NK-92 (cell line): ENCODE results near the gene ITLN1.
"Not testable (repeated sequence)": the region's sequence is repeated elsewhere in the genome, so short reads cannot be mapped to it uniquely, and the experiment has no call there.

ENCODE experiments used
- DNase-seq: peaks from one replicate; lab custom pipeline; 2025; ENCODE audit not compliant: unreplicated experiment; lab: John Stamatoyannopoulos, UW

ITLN1 gene

DNA sequence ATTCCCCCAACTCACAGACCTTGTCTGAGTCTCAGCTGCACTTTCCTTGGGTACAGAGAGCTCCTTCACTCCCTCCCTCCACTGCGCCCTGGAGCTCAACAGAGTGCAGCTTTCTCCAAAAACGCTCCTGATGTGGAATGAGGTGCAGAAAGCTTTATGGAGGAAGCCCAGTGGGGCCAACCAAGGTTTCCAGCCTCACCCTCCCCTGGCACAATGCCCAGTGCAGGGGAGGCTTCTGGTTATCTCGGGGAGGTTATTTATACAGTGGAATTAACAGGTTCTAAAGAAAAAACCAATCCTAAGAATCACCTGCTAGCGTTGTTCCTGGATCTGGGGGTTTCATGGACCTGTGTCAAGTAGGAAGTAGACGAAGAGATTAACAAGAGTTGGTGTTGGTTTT, at the start of gene ITLN1:
TSS of gene ITLN1 (minus strand) at position 139 of the 400 bp plus-strand sequence. CDS start 303 bp downstream, outside the sequence.
- DNase-seq: no peak

DNA sequence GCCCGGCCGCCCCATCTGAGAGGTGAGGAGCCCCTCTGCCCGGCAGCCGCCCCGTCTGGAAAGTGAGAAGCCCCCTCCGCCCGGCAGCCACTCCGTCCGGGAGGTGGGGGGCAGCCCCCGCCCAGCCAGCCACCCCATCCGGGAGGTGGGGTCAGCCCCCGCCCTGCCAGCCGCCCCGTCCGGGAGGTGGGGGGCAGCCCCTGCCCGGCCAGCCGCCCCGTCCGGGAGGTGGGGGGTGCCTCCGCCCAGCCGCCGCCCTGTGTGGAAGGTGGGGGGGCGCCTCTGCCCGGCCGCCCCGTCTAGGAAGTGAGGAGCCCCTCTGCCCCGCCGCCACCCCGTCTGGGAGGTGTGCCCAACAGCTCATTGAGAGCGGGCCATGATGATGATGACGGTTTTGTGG, 48.3 kb upstream of the ITLN1 start:
- DNase-seq: not testable (repeated sequence)

DNA sequence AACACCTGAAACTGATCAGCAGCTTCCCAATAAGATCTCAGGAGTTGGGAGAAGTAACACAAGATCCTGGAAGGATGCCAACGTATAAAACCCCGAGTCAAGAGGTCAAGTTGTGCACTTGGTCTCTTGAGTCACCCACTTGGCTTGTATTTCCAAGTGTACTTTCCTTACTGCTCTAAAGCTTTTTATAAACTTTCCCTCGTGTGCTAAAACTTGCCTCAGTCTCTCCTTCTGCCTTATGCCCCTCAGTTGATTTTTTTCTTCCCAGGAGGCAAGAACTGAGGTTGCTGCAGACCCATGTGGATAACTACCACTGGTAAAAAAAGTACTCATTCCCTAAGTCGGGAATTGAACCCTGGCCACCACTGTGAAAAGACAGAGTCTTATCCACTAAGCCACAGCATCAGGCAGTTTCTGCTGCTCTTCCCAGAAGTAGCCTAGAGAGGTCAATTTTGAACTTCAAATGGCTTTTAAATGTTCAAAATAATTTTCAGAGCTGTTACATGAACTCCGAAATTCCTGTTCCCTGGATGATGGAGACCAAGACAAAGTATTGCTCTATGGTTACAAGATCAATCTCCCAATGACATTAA, 40.8 kb upstream of the ITLN1 start:
- no peak for DNase-seq

DNA sequence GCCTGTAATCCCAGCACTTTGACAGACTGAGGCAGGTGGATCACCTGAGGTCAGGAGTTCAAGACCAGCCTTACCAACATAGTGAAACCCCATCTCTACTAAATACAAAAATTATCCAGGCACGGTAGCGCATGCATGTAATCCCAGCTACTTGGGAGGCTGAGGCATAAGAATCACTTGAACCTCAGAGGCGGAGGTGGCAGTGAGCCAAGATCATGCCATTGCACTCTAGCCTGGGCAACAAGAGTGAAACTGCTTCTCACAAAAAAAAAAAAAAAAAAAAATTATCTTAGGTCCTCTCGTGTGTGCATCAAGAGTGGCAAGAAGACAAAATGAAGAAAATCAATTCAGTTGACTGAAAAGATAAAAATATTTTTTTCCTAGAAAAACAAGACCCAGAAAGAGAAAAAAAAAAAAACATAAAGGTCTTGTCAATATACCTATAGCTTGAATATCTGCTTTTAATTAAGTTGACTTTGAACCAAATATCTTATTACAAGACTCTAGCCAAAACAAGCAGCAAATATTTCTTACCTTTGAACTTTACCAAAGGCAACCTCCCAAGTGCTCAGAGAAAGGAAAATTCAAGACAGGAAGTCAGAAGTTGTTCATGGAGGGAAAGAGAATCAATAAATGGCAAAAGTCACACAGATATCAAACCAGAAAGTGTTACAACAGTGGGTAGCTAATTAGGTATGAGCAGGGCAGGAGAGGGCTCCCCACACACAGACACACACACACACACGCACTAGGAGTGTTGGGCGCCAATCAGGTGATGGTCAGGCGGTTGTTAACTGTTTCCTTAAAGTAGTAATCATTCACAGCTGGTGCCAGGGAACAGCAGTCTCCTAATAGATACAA, 40.0 kb upstream of the ITLN1 start:
- DNase-seq: no peak

DNA sequence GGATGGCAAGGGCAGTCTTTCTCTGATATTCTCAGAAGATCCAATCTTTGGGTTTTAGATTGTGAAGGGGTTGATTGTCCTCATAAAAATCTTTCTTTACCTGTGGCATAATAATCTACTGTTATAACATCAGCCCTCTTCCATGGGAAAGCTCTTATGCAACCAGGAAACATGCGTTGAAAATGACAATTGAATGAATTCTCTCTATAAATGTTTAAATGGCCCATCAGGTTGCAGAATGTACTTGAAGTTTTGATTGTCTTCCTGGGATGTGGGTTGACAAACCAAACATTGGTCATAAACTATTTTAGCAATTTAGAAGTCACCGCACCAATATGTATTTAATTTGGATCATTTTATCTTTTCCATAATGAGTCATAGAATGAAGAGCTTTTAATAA, 31.7 kb upstream of the ITLN1 start:
- no peak for DNase-seq

DNA sequence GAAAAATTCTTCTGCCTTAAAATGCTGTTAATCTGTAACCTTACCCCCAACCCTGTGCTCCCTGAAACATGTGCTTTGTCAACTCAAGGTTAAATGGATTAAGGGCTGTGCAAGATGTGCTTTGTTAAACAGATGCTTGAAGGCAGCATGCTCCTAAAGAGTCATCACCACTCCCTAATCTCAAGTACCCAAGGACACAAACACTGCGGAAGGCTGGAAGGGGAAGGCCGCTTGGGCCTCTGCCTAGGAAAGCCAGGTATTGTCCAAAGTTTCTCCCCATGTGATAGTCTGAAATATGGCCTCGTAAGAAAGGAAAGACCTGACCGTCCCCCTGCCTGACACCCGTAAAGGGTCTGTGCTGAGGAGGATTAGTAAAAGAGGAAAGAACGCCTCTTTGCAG, 28.2 kb upstream of the ITLN1 start:
- DNase-seq: not testable (repeated sequence)

DNA sequence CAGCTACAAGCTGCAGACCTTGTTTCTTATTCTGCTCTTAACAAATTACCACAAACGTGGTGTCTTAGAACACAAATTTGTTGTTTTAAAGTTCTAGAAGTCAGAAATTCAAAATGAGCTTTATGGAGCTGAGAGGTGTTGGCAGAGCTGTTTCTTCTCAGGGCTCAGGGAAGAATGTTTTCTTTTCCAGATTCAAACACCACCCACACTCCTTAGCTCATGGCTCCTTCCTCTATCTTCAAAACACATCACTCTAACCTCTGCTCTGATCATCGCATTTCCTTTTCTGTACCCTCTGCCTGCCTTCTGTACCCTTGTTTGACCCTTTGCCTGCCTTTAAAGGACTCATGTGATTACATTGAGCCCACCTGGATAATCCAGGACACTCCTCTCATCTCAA, 26.9 kb upstream of the ITLN1 start:
- no peak for DNase-seq

DNA sequence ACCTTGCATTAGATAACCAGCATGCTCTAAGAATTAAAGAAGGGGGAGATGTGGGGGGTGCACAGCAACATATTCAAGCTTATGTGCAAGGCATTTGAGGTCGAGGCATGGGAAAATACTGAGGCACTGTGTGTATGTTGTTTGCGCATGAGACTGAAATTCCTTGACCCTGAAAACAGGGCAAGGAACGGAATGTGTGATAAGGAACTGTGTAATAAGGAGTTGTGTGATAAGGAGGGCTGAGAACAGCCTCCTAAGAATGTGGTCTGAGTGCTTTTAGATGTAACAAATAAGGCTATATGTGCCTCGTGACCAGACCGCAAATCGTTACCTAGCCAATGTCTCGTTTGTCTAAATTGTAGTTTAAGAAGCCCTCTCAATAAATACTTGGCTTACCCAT, 26.5 kb upstream of the ITLN1 start:
- DNase-seq: no peak

DNA sequence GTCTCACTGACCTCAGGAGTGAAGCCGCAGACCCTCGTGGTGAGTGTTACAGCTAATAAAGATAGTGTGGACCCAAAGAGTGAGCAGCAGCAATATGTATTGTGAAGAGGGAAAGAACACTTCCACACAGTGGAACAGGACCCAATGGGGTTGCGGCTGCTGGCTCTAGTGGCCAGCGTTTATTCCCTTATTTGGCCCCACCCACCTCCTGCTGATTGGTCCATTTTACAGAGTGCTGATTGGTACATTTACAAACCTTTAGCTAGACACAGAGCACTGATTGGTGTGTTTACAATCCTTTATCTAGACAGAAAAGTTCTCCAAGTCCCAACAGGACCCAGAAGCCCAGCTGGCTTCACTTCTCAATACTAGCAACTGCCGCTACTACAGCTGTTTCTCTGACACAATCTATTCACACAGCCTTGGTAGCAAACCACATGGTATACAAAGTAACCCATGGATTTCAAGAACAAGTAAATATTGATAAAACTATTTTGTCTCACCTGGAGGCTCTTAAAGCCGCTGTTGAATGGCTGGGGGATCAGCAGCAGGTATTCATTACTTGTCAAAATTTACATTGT, 25.3 kb upstream of the ITLN1 start:
- DNase-seq: no peak

DNA sequence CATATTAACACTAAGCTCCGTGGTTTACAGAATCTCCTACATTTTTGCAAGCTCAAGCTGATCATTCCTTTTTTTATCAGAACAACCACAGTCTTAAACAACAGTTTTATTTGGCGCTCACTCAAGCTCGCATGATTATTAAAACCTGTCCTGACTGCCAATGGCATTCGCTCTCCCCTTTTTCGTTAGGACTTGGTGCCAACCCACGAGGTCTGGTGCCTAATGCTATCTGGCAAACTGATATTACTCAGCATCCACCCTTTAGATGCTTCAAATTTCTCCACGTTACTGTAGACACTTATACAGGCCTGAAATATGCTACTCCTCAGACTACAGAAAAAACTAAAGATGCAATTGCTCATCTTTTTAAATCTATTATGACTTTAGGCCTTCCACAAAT, 23.0 kb upstream of the ITLN1 start:
- no peak for DNase-seq

DNA sequence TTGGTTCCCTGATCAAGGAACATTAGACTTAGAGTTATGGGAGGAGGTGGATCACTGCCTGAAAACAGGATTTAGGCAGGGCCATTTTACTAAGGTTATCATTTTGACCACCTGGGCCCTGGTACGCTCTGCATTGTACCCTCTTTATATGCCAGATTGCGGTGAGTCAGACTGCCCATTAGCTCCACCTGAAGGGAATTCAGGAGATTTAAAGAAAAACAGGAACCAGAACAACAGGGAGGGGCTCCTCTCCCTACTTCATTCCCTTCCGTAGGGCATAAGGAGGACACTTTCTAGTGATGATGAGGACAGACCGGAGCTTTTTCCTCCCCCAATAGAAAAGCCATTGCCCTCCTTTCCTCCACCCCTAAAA, 20.6 kb upstream of the ITLN1 start:
- DNase-seq: no peak

DNA sequence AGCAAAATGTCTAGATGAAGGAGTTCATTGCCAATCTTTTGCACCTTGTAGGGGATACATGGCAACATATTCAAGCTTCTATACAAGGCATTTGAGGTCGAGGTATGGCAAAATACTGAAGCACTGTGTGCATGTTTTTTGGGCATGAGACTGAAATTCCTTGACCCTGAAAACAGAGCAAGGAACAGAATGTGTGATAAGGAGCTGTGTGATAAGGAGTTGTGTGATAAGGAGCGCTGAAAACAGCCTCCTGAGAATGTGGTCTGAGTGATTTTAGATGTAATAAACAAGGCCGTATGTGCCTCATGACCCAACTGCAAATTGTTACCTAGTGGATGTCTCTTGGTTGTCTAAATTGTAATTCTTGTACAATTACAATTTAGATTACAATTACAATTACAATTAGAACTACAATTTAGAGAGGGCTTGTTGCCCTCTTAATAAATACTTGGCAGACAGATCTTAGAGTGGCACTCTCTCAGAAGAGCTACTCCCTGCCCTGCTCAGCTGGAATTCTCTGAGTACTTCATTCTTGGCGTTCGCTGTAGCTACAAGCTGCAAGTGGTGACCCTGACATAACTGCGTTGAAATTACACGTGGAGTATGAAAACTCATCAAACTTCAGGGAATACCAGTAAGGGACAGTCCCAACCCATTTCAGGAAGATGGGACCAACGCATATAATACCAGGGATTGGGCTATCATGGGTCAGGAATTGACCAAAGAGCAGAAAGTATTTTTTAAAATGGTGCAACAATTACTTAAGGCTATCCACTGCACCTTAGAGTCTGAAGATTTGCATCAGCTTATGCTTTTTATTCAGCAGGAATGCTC, 20.0 kb upstream of the ITLN1 start:
- DNase-seq: no peak

DNA sequence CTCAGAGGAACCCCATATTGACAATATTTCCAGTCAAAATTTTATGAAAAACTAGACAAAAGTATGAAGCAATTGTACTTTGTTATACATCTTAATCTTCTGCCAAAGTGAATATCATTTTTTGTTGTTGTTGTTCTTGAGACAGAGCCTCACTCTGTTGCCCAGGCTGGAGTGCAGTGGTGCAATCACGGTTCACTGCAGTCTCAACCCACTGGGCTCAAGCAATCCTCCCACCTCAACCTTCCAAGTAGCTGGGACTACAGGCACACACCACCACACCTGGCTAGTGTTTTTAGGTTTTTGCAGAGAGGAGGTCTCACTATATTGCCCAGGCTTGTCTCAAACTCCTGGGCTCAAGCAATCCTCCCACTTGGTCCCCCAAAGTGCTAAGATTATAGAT, 17.3 kb upstream of the ITLN1 start:
- DNase-seq: not testable (repeated sequence)

DNA sequence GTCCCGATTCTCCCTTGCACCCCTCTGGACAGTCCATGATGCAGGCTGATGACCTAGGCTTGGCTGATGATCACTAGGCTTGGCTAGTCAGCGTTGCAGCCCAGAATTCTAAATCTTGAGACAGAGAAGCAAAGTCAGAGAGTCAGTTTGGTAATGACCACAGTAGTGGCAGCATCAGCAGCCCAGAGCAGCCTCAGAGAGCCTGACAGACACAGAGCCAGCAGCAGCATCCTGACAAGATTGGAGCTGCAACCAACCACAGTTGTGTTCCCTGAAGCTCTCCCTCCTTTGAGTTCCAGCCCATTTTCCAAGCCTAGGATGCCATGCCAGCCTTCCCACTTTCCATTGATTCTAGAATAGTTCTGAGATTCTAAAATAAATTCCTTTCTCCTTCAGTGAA, 16.8 kb upstream of the ITLN1 start:
- no peak for DNase-seq

DNA sequence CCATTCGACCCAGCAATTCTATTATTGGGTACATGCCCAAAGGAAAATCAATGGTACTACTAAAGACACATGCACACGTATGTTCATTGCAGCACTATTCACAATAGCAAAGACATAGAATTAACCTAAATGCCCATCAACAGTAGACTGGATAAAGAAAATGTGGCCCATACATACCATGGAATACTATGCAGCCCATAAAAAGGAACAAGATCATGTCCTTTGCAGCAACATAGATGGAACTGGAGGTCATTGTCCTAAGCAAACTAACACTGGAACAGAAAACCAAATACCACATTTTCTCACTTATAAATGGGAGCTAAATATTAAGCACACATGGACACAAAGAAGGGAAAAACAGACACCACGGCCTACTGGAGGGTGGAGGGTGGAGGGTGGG, 15.7 kb upstream of the ITLN1 start:
- DNase-seq: not testable (repeated sequence)

DNA sequence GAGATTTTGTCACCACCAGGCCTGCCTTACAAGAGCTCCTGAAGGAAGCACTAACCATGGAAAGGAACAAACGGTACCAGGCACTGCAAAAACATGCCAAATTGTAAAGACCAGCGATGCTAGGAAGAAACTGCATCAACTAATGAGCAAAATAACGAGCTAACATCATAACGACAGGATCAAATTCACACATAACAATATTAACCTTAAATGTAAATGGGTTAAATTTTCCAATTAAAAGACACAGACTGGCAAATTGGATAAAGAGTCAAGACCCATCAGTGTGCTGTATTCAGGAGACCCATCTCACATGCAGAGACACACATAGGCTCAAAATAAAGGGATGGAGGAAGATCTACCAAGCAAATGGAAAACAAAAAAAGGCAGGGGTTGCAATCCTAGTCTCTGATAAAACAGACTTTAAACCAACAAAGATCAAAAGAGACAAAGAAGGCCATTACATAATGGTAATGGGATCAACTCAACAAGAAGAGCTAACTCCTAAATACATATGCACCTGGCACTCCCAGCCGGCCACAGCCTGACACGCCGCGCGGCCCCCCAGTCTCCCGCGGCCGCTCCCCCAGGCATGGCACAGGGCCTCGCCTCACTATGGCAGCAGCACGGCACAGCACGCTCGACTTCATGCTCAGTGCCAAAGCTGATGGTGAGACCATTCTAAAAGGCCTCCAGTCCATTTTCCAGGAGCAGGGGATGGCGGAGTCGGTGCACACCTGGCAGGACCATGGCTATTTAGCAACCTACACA, 9.6 kb upstream of the ITLN1 start:
- not testable (repeated sequence) for DNase-seq

DNA sequence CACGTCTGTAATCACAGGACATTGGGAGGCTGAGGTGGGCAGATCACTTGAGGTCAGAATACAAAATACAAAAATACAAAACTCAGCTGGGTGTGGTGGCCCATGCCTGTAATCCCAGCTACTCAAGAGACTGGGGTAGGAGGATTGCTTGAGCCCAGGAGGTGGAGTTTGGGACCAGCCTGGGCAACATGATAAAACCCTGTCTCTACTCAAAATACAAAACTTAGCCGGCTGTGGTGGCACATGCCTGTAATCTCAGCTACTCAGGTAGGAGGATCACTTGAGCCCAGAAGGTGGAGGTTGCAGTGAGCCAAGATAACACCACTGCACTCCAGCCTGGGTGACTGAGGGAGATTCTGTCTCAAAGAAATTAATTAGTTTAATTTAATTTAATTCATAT, 6.5 kb upstream of the ITLN1 start:
- no peak for DNase-seq

DNA sequence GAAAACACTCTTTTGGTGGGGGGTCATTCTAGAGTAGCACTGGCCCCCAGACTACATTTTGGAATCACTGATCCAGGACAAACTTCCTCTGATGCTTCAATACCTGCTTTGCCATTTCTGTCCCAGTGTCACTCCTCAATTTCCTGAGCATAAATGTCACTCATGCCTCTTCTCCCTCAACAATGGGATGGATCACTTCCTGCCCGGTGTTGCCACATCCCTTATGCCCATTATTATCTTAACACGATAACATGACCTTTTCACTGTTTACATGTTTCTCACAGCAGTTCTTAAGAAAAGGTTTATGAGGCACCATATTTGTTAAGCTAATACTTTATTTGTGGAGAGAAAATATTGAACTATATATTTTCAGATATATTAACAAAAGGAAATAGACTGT, 3.9 kb upstream of the ITLN1 start:
- DNase-seq: no peak

DNA sequence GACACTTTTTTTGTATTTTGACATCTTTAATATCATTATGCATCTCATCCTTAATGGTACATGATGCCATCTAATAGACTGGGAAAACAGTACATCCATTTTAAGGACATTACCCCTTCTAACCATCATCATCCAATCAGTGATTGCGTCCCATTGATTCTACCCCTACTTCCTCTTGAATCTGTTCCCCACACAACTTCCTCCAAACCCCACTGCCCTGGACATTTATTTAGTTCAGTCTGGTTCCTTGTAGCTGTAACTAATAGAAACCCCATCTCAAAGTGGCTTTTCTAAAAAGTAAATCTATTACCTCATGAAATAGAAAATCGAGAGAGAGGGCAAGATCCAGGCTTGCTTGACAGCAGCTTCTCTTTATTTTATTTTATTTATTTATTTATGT, 2.1 kb upstream of the ITLN1 start:
- no peak for DNase-seq

DNA sequence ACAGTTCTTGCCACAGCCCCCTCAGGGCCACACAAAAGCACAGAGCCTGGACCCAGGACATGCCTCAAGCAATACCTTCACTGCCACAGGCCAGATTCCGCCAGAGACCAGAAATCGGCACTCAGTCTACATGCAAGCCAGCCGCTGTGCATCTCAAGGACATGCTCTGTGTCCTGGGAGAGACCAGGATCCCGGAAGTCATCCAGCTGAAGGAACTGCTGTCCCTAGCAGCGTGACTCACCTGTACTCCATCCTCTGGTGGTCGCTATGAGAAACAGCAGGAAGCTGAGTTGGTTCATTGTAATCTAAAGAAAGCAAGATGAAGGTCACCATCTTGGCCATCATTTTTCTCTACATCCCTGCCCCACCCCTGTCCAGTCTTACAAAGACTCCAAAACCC, 401 bp downstream of the ITLN1 start:
- DNase-seq: no peak
